Ascending aorta (tissue), 2 donors: ENCODE measurements around the gene UQCRQ. TPM values are rescaled to one million over a fixed set of nuclear protein-coding genes. Genes with fewer than 3 reads are reported as not detected.

Source experiments
- DNase-seq, 2 donors: peaks; one replicate each; pipeline ENCODE4 v3.0.0-alpha.2; 2019; ENCODE audit warnings: low spot score in 2 of 2
- H3K27ac ChIP-seq, 2 donors: fragments of 200-600 bp; sonication (generic); one replicate each; pipeline ENCODE4 v1.5.1; 2016 to 2017; ENCODE audit warnings: mild to moderate bottlenecking in 1 of 2
- H3K27me3 ChIP-seq: fragments of 200-600 bp; sonication (generic); one replicate; pipeline ENCODE4 v1.5.1; 2017
- H3K36me3 ChIP-seq, 2 donors: fragments of 200-600 bp; sonication (generic); one replicate each; pipeline ENCODE4 v1.5.1; 2016
- H3K4me1 ChIP-seq, 2 donors: fragments of 200-600 bp; sonication (generic); one replicate each; pipeline ENCODE4 v1.5.1; 2016 to 2017; ENCODE audit warnings: mild to moderate bottlenecking in 1 of 2
- H3K4me3 ChIP-seq, 2 donors: fragments of 200-600 bp; sonication (generic); one replicate each; pipeline ENCODE4 v1.5.1; 2016 to 2017; ENCODE audit warnings: mild to moderate bottlenecking in 1 of 2
- H3K9me3 ChIP-seq, 2 donors: fragments of 200-600 bp; sonication (generic); one replicate each; pipeline ENCODE4 v1.5.1; 2016
- intact Hi-C: fragments of 100-400 bp; cut with DNase I; formaldehyde crosslinking; loops from one replicate; pipeline ENCODE4 v1.15.1; 2023
- total RNA-seq: library from RNA; depleted of rRNA; stranded (reverse); fragments of >200 nt; gene quantifications from one replicate; pipeline ENCODE4 v1.1.0, GENCODE V29; 2016
- TF ChIP-seq, protein P1 (sequence below), 3 experiments: fragments of 200-600 bp in 2 of 3; fragments of 450-650 bp in 1 of 3; sonication (generic) in 2 of 3; IDR thresholded peaks; one replicate each; pipeline ENCODE4 v1.5.1; 2016 to 2019; ENCODE audit warnings: antibody characterized with exemption in 3 of 3, mild to moderate bottlenecking in 1 of 3, moderate library complexity in 1 of 3

UQCRQ gene
- total RNA-seq, 1 donor from 2014 or later, result 53.6 TPM

DNA sequence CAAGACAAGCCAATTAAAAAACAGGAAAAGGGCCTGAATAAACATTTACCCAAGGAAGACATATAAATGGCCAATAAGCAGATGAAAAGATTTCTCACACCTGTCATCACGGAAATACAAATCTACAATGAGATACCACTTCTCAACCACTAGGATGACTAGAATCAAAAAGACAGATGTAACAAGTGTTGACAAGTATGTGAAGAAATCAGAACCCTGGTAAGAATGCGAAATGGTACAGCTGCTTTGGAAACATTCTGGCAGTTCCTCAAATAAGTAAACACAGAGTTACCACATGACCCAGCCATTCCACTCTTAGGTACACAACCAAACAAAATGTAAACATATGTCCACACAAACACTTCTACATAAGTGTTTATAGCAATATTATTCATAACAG is 39.5 kb downstream of the UQCRQ start:
- H3K27ac ChIP-seq, result no peak overlapping the region
- H3K9me3 ChIP-seq, result no peaks in the 10 kb centered on the region
- no peak overlapping the region for H3K4me3 ChIP-seq
- DNase-seq, result no peak
- peaks cover 25 to 26% of the 10 kb centered on the region in 2 donors for H3K36me3 ChIP-seq
- intact Hi-C loops, result no loop called here
- no peaks in the 10 kb centered on the region for H3K4me1 ChIP-seq
- no peaks in the 10 kb centered on the region for H3K27me3 ChIP-seq
- TF ChIP-seq, protein P1, sequence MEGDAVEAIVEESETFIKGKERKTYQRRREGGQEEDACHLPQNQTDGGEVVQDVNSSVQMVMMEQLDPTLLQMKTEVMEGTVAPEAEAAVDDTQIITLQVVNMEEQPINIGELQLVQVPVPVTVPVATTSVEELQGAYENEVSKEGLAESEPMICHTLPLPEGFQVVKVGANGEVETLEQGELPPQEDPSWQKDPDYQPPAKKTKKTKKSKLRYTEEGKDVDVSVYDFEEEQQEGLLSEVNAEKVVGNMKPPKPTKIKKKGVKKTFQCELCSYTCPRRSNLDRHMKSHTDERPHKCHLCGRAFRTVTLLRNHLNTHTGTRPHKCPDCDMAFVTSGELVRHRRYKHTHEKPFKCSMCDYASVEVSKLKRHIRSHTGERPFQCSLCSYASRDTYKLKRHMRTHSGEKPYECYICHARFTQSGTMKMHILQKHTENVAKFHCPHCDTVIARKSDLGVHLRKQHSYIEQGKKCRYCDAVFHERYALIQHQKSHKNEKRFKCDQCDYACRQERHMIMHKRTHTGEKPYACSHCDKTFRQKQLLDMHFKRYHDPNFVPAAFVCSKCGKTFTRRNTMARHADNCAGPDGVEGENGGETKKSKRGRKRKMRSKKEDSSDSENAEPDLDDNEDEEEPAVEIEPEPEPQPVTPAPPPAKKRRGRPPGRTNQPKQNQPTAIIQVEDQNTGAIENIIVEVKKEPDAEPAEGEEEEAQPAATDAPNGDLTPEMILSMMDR (IDR thresholded peaks at IDR 0.05), result no peak

DNA sequence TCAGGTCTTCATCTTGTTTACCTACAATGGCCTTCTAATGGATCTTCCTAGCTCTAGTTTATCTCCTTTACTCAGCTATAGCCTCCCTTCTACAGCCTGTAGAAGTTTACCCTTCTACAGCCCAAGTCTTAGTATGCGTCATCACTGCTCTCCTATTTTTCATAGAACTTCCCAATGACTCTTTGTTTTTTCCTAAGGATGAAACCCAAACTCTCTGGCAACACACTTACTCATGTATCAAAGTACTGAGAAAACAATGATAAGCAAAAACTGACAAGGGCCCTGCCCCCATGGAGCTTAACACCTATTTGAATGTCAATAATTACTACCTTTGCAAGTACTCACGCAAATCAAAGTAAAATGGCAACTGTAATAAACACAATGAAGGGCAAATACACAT is 40.7 kb downstream of the UQCRQ start:
- H3K4me3 ChIP-seq, result no peak overlapping the region
- no peaks in the 10 kb centered on the region for H3K9me3 ChIP-seq
- H3K27ac ChIP-seq, result no peak overlapping the region
- peaks cover 25 to 30% of the 10 kb centered on the region in 2 donors for H3K36me3 ChIP-seq
- intact Hi-C loops, result no loop called here
- TF ChIP-seq, protein P1 (IDR thresholded peaks at IDR 0.05), result no peak
- no peaks in the 10 kb centered on the region for H3K27me3 ChIP-seq
- DNase-seq, result no peak
- no peaks in the 10 kb centered on the region for H3K4me1 ChIP-seq

DNA sequence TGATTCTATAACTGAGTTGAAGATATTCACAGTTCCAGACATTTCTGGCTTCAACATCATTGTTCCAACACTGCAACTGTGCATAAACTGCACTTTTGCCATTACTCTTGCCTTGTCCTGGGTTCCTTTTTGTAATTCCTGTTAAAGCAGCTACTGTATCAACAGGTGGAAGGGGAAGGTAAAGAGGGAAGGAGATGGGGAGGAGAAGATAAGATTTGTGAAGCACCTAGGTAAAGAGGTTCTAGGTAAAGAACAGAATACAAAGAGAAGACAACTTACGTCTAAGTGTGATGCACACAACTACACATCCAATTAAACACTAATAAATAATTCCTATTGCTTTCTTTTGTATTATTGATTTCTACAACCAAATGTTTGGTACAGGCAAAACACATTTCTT is 43.3 kb downstream of the UQCRQ start:
- DNase-seq, result no peak
- Histone ChIP-seq H3K4me3 (no peak overlapping the region), H3K27me3 (no peaks in the 10 kb centered on the region), H3K36me3 (peaks cover 13 to 40% of the 10 kb centered on the region in 2 donors), H3K27ac (no peak overlapping the region), H3K4me1 (no peaks in the 10 kb centered on the region), H3K9me3 (no peaks in the 10 kb centered on the region)
- intact Hi-C loops, result no loop called here
- TF ChIP-seq, protein P1 (IDR thresholded peaks at IDR 0.05), result no peak

DNA sequence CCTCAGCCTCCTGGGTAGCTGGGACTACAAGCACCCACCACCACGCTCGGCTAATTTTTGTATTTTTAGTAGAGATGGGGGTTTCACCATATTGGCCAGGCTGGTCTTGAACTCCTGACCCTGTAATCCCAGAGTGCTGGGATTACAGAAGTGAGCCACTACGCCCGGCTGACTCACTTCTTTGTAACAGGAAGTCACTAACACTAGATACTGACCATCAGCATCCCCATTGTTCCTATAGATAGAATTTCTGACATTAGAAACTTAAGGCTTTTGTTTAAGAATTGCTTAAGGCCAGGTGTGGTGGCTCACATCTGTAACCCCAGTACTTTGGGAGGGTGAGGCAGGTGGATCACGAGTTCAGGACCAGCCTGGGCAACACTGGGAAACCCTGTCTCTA is 49.2 kb downstream of the UQCRQ start:
- DNase-seq, result no peak
- Histone ChIP-seq H3K27me3 (no peaks in the 10 kb centered on the region), H3K4me1 (no peaks in the 10 kb centered on the region), H3K27ac (no peak overlapping the region), H3K36me3 (peaks cover 13 to 53% of the 10 kb centered on the region in 2 donors), H3K4me3 (no peak overlapping the region), H3K9me3 (no peaks in the 10 kb centered on the region)
- intact Hi-C loops, result no loop called here
- TF ChIP-seq, protein P1 (IDR thresholded peaks at IDR 0.05), result no peak

DNA sequence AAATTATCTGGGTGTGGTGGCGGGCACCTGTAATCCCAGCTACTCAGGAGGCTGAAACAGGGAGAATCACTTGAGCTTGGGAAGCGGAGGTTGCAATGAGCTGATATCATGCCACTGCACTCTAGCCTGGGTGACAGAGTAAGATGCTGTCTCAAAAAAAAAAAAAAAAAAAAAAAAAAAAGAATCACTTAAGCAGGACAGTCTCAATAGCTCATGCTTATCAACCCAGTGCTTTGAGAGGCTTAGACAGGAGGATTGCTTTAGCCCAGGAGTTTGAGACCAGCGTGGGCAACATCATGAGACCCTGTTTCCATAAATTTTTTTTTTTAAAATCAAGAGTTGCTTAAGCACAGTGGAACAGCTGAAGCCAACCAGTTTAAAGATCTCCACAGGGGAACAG is 49.6 kb downstream of the UQCRQ start:
- Histone ChIP-seq H3K27ac (no peak overlapping the region), H3K4me3 (no peak overlapping the region), H3K27me3 (no peaks in the 10 kb centered on the region), H3K4me1 (no peaks in the 10 kb centered on the region), H3K9me3 (no peaks in the 10 kb centered on the region), H3K36me3 (peaks cover 18 to 57% of the 10 kb centered on the region in 2 donors)
- DNase-seq, result no peak
- intact Hi-C loops, result no loop called here
- TF ChIP-seq, protein P1 (IDR thresholded peaks at IDR 0.05), result no peak

Other genes with a start within 250 kb of the UQCRQ start
- not detected for gene IL13, start 208.5 kb upstream of the UQCRQ start, total RNA-seq
- not detected for gene IL4, start 192.7 kb upstream of the UQCRQ start, total RNA-seq
- 4.4 TPM for gene KIF3A, start 129.1 kb upstream of the UQCRQ start, total RNA-seq
- gene CCNI2, start 119.2 kb upstream of the UQCRQ start, total RNA-seq, result not detected
- 113 TPM for gene SEPTIN8, start 89.4 kb upstream of the UQCRQ start, total RNA-seq
- gene SOWAHA, start 53.3 kb upstream of the UQCRQ start, total RNA-seq, result not detected
- 49.4 TPM for gene SHROOM1, start 36.0 kb upstream of the UQCRQ start, total RNA-seq
- gene GDF9, start 173 bp upstream of the UQCRQ start, total RNA-seq, result not detected
- gene LEAP2, start 7.0 kb downstream of the UQCRQ start, total RNA-seq, result 0.21 TPM
- 63.0 TPM for gene AFF4, start 97.0 kb downstream of the UQCRQ start, total RNA-seq
- gene ZCCHC10, start 159.9 kb downstream of the UQCRQ start, total RNA-seq, result 1.9 TPM
- gene HSPA4, start 185.4 kb downstream of the UQCRQ start, total RNA-seq, result 16.2 TPM